NB4 (cell line): Measurements from ENCODE around the gene IRAK4.
A peak's percentile ranks its signal among the peaks of the same experiment; 100 is the strongest.

ENCODE experiments used
- DNase-seq: peaks from one replicate; pipeline ENCODE4 v3.0.0; 2010; ENCODE audit warnings: low read depth
- H3K4me3 ChIP-seq: one replicate; pipeline ENCODE4 v1.5.1; 2011; ENCODE audit warnings: mild to moderate bottlenecking, low read depth, low read length, moderate library complexity
- MYC ChIP-seq: IDR thresholded peaks from 2 replicates; pipeline ENCODE4 v1.6.1; 2011; ENCODE audit warnings: low read depth, low read length
- POLR2A ChIP-seq: IDR thresholded peaks from 2 replicates; pipeline ENCODE4 v1.6.1; 2011; ENCODE audit warnings: mild to moderate bottlenecking; ENCODE audit not compliant: insufficient read length; ENCODE audit errors: extremely low read depth
- TF ChIP-seq, protein P1 (sequence below): IDR thresholded peaks from 2 replicates; pipeline ENCODE4 v1.6.1; 2011; ENCODE audit warnings: low read depth, low read length
- TF ChIP-seq, protein P2 (sequence below): IDR thresholded peaks from one replicate; pipeline ENCODE4 v1.5.1; 2012; ENCODE audit warnings: low read depth, low read length

The IRAK4 gene

GRCh38 chr12:43764528-43764927, 5.8 kb downstream of the IRAK4 start:
- TF ChIP-seq, protein P1, sequence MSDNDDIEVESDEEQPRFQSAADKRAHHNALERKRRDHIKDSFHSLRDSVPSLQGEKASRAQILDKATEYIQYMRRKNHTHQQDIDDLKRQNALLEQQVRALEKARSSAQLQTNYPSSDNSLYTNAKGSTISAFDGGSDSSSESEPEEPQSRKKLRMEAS: no peak
- TF ChIP-seq, protein P2, sequence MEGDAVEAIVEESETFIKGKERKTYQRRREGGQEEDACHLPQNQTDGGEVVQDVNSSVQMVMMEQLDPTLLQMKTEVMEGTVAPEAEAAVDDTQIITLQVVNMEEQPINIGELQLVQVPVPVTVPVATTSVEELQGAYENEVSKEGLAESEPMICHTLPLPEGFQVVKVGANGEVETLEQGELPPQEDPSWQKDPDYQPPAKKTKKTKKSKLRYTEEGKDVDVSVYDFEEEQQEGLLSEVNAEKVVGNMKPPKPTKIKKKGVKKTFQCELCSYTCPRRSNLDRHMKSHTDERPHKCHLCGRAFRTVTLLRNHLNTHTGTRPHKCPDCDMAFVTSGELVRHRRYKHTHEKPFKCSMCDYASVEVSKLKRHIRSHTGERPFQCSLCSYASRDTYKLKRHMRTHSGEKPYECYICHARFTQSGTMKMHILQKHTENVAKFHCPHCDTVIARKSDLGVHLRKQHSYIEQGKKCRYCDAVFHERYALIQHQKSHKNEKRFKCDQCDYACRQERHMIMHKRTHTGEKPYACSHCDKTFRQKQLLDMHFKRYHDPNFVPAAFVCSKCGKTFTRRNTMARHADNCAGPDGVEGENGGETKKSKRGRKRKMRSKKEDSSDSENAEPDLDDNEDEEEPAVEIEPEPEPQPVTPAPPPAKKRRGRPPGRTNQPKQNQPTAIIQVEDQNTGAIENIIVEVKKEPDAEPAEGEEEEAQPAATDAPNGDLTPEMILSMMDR: no peak
- TF ChIP-seq MYC: no peak
- TF ChIP-seq POLR2A: no peak
- no peak for DNase-seq
- no peak overlapping the region for H3K4me3 ChIP-seq

DNA sequence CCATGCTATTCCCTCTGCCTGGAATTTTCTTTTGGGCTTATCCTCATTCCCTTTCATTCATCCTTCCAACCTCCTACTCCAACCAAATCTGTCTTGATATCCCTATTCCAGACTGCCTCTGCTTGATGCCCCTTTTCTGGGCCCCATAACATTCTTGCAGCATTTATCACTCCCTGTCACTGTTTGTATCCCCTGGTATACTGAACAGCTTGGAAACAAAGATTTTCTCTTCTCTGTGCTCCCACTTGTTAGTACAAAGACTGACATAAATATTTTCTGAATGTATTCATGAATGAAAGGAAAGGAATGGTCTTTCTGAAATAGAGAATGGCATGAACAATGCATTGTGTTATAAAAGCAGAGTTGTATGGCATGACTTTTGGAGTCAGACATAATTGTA, 7.5 kb downstream of the IRAK4 start:
- no peak overlapping the region for H3K4me3 ChIP-seq
- TF ChIP-seq, protein P1: no peak
- TF ChIP-seq, protein P2: no peak
- TF ChIP-seq POLR2A (no peak), MYC (no peak)
- no peak for DNase-seq

DNA sequence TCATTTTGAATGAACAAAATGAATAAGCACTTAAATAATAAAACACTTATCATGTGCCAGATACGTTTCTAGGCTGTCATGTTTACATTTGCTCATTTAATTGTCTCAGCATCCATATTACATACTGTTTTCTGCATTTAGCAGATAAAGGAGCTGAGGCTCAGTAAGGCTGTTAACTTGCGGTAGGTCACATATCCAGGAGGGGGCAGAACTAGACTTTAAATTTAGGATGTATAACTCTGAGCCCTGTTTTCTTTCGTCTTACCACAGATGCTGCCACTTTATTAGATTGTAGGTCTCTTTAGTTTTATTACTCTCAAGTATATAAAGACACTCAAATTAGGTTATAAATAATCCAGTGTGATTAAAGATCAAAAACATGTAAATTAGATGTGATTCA, 17.7 kb downstream of the IRAK4 start:
- peak; percentile 46 for DNase-seq
- H3K4me3 ChIP-seq: no peak overlapping the region
- TF ChIP-seq MYC: no peak
- TF ChIP-seq, protein P2: peak; percentile 54

DNA sequence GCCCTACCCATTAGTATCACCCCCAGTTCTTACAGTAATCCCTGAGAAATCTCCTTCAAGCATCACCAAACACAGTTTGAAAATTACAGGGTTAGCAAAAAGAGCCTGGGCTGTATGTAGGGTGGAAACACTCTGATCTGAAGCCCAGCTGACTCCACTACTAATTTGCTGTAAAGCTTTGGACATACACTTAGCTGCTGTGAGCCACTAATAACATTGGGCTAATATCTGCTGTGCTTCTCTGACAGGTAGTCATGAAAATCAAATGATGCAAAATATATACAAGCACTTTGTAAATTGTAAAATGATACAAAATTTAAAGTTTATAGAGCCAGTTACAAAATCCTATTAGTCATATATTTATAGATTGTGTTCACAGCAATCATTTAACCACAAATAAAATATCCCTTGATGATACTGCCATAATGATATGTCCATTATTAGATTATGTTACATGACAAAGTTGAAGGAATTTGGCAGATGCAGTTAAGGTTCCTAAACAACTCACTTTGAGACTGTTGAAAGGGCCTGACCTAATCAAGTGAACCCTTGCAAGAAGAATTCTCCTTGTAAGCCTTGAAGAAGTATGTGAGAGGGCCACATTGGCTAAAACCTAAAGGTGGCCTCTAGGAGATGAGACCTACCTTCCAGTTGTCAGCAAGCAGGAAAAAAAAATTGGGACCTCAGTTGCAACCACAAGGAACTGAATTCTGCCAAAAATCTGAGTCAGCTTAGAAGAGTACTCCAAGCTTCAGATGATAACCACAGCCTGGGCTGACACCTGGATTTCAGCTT, 28.3 kb downstream of the IRAK4 start:
- no peak overlapping the region for H3K4me3 ChIP-seq
- DNase-seq: no peak
- TF ChIP-seq, protein P1: no peak
- TF ChIP-seq MYC (no peak), POLR2A (no peak)
- TF ChIP-seq, protein P2: no peak

DNA sequence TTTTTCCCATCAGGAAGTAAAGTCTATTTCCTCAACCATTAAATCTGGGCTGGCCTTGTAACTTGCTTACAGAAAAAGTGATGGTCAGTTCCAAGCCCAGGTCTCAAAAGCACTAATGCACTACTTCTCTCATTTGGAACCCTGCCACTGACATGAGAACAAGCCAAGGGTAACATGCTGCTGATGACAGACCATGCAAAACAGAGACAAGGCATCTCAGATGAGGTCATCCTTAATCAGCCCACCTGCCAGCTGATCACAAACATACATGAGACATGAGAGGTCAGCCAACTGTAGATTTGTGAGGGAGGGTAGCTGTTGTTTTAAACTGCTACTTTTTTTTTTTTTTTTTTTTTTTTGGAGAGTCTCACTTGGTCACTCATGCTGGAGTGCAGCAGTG, 31.2 kb downstream of the IRAK4 start:
- DNase-seq: no peak
- TF ChIP-seq, protein P1: no peak
- TF ChIP-seq, protein P2: no peak
- TF ChIP-seq MYC: no peak
- TF ChIP-seq POLR2A: no peak
- no peak overlapping the region for H3K4me3 ChIP-seq
